A549 (cell line): ENCODE results near the gene FTSJ1.

Experiments used
- CHD4 ChIP-seq: fragments of 200-600 bp; sonication (generic); IDR thresholded peaks from 2 replicates; pipeline ENCODE4 v1.6.1; 2016; ENCODE audit warnings: antibody characterized with exemption, mild to moderate bottlenecking, borderline replicate concordance
- CTCF ChIP-seq: fragments of >200 bp; sonication (Bioruptor Twin); formaldehyde crosslinking; IDR thresholded peaks from 3 replicates; pipeline ENCODE4 v1.5.1; 2016
- EHF ChIP-seq: fragments of 250-450 bp; sonication (Bioruptor Pico); IDR thresholded peaks from 2 replicates; pipeline ENCODE4 v1.5.0; 2020; ENCODE audit warnings: mild to moderate bottlenecking
- EP300 ChIP-seq, 2 experiments: fragments of >200 bp; sonication (Bioruptor Twin); formaldehyde crosslinking; IDR thresholded peaks; 2 replicates in 1 of 2; 3 replicates in 1 of 2; pipeline ENCODE4 v1.6.1; 2016 to 2017
- HDAC2 ChIP-seq: fragments of 200-600 bp; sonication (generic); IDR thresholded peaks from 2 replicates; pipeline ENCODE4 v1.6.1; 2016
- HOXA7 ChIP-seq: fragments of 250-450 bp; sonication (Bioruptor Pico); IDR thresholded peaks from 2 replicates; pipeline ENCODE4 v1.5.0; 2020; ENCODE audit warnings: mild to moderate bottlenecking, moderate library complexity
- JUN ChIP-seq, 2 experiments: fragments of >200 bp; sonication (Bioruptor Twin); formaldehyde crosslinking; IDR thresholded peaks; 2 replicates in 1 of 2; 3 replicates in 1 of 2; pipeline ENCODE4 v1.6.1; 2016 to 2017
- KDM1A ChIP-seq: fragments of 200-600 bp; sonication (generic); IDR thresholded peaks from 2 replicates; pipeline ENCODE4 v1.6.1; 2016; ENCODE audit warnings: low read depth, mild to moderate bottlenecking
- MAFK ChIP-seq: fragments of 450-650 bp; IDR thresholded peaks from 2 replicates; pipeline ENCODE4 v1.6.1; 2014; ENCODE audit not compliant: partially characterized antibody
- MYC ChIP-seq: IDR thresholded peaks from 2 replicates; pipeline ENCODE4 v1.6.1; 2012; ENCODE audit warnings: mild to moderate bottlenecking, inconsistent platforms, low read length, improper control_type of control experiment, borderline replicate concordance
- POLR2A ChIP-seq: IDR thresholded peaks from 2 replicates; pipeline ENCODE4 v1.6.1; 2012; ENCODE audit warnings: mild to moderate bottlenecking, low read length
- RNF2 ChIP-seq: fragments of 200-600 bp; sonication (generic); IDR thresholded peaks from 2 replicates; pipeline ENCODE4 v1.6.1; 2016; ENCODE audit warnings: low read depth, mild to moderate bottlenecking, antibody characterized with exemption, moderate library complexity, borderline replicate concordance

DNA sequence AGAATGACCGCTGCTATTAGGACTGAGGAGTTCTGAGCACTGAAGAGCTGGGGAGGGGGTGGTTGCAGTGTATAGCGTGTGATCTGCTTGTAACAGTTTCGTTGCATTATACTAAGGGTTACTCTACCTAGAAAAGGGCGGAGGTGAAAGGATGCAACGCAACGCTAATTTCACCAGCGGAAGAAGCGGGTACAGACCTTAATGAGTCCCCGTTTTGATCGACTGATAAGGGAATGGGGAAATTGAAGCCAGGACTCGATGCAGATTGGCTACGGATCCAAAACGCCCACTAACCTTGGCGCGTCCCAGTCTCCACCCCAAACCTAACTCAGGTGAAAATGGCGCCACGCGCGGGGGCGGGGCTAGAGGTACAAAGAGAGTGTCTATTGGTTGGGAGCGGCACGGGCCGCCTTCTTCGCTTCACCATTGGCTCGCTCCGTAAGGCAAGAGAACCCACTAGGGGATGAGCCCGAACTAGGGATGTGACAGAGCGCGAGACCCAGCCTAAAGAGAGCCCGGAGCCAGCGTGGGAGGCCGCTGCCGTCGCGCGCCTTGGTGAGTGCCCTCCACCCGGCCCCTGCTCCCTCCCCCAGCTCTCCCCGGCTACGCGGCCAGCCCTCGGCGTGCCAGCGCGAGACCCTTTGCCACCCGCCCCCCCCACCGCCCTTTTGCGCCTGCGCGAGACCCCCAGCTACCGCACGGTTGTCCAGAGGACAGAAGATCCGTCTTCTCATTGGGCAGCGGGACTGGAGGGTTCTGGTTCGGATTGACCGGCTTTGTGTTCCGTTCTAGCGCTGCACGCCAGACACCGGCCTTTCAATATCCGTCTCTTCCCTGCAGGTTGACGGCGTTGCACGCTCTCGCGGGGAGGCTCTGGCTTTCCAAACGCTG, 45.6 kb downstream of the FTSJ1 start, which contains the start of gene EBP:
- TF ChIP-seq RNF2: no peak
- no peak for TF ChIP-seq CTCF
- TF ChIP-seq POLR2A: peak; percentile 35; the same call in 1 of the 2 replicates
- no peak for TF ChIP-seq CHD4
- TF ChIP-seq EP300 (IDR thresholded peaks at IDR 0.05): no peak
- TF ChIP-seq HOXA7 (CRISPR knock-in tag): no peak
- TF ChIP-seq MYC: no peak
- no peak for TF ChIP-seq HDAC2
- TF ChIP-seq JUN (IDR thresholded peaks at IDR 0.05): peak in 1 of 2 experiments; percentile 42; a peak in 1 of 5 replicates
- no peak for TF ChIP-seq EHF
- TF ChIP-seq MAFK: no peak
- TF ChIP-seq KDM1A: no peak
